NOMO-1 treated with DMSO at 0.1 percent for 48 hours (cell line): ENCODE data around the gene IGF2BP1.
A peak's percentile ranks its signal among the peaks of the same experiment; 100 is the strongest.
"Not testable (repeated sequence)": the region's sequence is repeated elsewhere in the genome, so short reads cannot be mapped to it uniquely, and the experiment has no call there.

Source experiments
- DNase-seq: peaks from one replicate; lab custom pipeline; 2025; ENCODE audit not compliant: unreplicated experiment; lab: John Stamatoyannopoulos, UW

The IGF2BP1 gene

GRCh38 chr17:49051269-49051668, 54.1 kb downstream of the IGF2BP1 start:
- DNase-seq = no peak

GRCh38 chr17:49053171-49053829, 56.1 kb downstream of the IGF2BP1 start:
- DNase-seq = no peak

- no peak for DNase-seq
Observed at GRCh38 chr17:49054342-49055092, 57.3 kb downstream of the IGF2BP1 start.

GRCh38 chr17:49055181-49055927, 58.2 kb downstream of the IGF2BP1 start:
- no peak for DNase-seq

- DNase-seq = no peak
Observed at GRCh38 chr17:49061524-49061943, 64.3 kb downstream of the IGF2BP1 start.

- DNase-seq = no peak
Observed at GRCh38 chr17:49063652-49064051, 66.5 kb downstream of the IGF2BP1 start.

- DNase-seq = no peak
Observed at GRCh38 chr17:49067163-49067562, 70.0 kb downstream of the IGF2BP1 start.

GRCh38 chr17:49069585-49070273, 72.5 kb downstream of the IGF2BP1 start:
- no peak for DNase-seq

- peak; percentile 39 for DNase-seq
Observed at GRCh38 chr17:49071106-49071505, 73.9 kb downstream of the IGF2BP1 start.

GRCh38 chr17:49074851-49075540, 77.8 kb downstream of the IGF2BP1 start:
- DNase-seq = no peak

- no peak for DNase-seq
Observed at GRCh38 chr17:49076573-49077384, 79.6 kb downstream of the IGF2BP1 start.

- no peak for DNase-seq
Observed at GRCh38 chr17:49078248-49078647, 81.1 kb downstream of the IGF2BP1 start.

- no peak for DNase-seq
Observed at GRCh38 chr17:49079840-49080663, 82.9 kb downstream of the IGF2BP1 start.

GRCh38 chr17:49082231-49082630, 85.0 kb downstream of the IGF2BP1 start:
- DNase-seq = no peak

- DNase-seq = not testable (repeated sequence)
Observed at GRCh38 chr17:49085046-49085445, 87.9 kb downstream of the IGF2BP1 start.

GRCh38 chr17:49085565-49086315, 88.6 kb downstream of the IGF2BP1 start:
- no peak for DNase-seq

- DNase-seq = no peak
Observed at GRCh38 chr17:49086316-49086605, 89.1 kb downstream of the IGF2BP1 start.

GRCh38 chr17:49086649-49087048, 89.5 kb downstream of the IGF2BP1 start:
- DNase-seq = no peak
